Limb (tissue), 2 donors: Measurements from ENCODE around the gene SELENBP1.
"Not testable (repeated sequence)": the region's sequence is repeated elsewhere in the genome, so short reads cannot be mapped to it uniquely, and the experiment has no call there.

Source experiments
- DNase-seq, 2 donors: peaks; one replicate each; pipeline ENCODE4 v3.0.0-alpha.2; 2016; ENCODE audit errors: extremely low spot score in 2 of 2

Gene SELENBP1

DNA sequence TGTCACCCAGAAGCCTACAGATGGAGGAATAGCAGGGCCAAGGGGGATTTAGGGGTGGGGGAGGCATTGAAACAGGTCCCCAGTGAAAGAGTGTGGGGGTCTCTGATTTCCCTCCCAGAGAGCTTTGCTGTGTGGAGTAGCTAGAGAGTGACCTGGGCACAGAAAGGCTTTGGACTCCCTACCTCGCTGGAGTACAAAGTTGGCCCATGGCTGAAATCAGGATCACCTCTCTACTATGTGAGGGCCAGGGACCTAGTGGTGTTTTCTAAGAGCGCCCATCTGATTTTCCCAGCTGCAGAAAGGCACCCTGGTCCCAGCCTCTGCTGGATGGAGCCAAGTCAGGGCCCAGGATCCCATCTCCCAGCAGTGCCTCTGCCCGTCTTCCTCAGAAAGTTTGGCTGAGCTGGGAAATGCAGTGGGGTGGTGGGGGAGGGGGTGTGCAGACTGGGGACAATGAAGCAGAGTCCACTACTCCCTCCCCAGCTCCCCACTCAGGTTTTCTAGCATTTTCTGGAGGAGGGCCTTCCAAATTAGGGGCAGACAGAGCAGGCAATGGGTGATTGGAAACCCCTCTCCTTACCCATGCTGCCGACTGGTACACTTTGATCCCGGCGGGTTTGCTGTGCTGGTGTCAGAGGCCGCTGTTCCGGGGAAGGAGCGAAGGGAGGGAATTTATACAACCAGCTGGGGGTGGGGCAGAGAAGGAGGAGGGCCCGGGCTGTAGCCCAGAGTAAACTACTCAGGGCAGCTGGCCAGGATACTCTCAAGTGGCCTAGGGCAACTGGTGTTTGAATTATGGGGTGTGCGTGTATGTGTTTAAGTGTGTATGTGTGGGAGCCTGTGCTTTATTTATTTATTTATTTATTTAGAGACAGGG, at the start of gene SELENBP1:
Gene SELENBP1 (minus strand): TSS at position 648 of the 877 bp plus-strand sequence. CDS start 64 bp downstream, at position 584.
- DNase-seq, result peak; percentile 70 to 83

DNA sequence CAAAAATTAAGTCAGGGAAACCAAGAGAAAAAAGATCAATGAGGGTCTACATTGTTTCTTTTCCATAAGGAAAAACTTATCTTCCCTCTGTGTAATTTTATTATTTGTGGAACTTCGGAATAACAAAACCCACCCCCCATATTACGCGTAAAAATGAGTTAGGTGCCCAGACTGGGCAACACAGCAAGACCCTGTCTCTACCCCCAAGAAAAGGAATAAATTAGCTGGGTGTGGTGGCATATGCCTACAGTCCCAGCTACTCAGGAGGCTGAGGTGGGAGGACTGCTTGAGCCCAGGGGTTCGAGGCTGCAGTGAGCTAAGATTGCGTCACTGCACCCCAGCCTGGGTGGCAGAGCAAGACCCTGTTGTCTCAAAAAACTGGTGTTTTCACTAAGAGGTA, 47.3 kb upstream of the SELENBP1 start:
- DNase-seq, result no peak

DNA sequence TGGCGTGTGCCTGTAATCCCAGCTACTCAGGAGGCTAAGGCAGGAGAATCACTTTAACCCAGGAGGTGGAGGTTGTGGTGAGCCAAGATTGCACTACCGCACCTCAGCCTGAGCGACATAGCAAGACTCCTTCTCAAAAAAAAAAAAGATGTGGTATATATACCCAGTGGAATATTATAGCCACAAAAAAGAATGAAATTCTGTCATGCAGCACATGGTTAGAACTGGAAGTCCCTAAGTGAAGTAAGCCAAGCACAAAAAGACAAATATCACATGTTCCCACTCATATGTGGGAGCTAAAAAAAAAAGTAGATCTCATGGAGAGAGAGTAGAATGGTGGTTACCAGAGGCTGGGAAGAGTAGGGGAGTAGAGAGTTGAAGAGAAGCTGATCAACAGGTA, 45.6 kb upstream of the SELENBP1 start:
- DNase-seq, result no peak

DNA sequence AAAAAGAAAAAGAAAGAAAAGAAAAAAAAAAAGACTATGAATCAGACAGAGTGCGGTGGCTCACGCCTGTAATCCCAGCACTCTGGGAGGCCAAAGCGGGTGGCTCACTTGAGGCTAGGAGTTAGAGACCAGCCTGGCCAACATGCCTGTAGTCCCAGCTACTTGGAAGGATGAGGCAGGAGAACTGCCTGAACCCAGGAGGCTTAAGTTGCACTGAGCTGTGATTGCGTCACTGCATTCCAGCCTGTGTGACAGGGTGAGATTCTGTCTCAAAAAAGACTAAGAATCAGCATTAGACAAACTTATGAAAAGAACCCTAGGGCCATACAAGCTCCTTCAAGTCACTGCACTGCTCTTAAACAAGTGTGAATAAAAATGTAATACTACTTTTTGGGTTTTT, 43.7 kb upstream of the SELENBP1 start:
- DNase-seq, result no peak

DNA sequence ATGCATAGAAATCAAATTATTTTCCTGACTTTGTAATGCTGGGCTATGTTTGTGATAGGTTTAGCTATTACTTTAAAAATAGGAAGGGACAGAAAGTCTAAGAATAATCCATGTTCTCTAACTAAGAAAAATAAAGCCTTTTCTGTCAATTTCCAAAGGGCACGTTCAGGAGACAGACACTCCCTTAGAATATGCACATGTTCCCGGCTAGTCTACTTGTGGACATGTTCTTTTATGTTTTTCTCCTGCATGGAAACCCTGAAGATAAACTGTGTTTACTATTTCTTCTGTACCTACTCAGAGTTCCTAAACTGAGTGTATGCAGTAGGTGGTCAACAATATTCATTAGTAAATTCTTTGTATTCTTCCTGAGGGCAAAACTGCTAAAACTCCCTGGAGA, 39.4 kb upstream of the SELENBP1 start:
- DNase-seq, result no peak

DNA sequence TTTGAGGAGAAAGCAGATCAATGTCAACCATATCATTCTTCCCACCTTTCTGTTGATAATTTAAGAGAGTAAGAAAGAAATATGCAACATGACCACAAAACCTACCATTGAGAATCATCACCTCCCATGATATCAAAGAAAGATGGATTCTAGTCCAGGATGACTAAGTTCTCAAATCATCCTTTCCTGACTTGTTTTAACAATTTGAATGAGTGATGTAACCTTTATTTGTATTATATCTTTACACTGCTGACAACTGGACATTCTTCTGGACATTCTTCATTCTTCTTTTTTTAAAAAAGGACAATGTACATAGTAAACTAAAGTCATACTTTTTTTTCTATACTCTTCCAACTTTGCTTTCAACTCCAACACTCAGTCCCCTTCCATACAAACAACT, 36.4 kb upstream of the SELENBP1 start:
- no peak for DNase-seq

DNA sequence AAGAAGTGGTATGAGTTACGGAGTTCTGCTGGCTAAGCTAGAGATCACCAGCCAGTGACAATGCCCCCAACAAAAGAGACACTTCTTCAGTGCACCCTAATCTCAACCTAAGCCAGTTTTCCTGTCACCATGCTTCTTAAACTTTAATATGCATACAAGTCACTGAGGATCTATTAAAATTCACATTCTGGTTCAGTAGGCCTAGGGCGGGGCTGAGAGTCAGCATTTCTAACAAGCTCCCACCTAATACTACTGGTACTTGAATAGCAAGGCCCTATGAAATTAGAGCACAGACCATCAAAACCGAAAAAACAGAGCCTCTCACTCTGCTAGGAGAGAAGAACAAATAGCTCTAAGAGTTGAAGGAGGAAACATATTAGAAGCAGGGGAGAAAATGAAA, 34.8 kb upstream of the SELENBP1 start:
- DNase-seq, result no peak

DNA sequence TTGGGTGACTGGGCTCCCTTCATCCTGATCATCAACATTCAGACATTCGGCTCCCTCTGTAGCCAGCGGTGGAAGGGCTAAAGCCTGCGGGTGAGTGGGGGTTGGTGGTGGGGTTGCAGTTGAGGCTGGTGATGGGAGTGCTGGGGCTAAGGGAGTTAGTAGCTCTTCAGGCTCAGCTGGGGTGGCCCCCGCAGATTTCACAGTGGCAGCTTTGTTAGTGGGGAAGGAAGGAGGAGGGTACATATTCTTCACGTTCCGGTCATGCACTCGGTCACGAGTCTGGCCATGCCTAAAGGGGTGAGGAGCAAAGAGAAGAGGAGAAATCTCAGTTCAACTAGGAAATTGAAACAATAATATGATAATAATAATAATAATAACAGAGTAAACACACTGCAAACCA, 33.7 kb upstream of the SELENBP1 start:
- no peak for DNase-seq

DNA sequence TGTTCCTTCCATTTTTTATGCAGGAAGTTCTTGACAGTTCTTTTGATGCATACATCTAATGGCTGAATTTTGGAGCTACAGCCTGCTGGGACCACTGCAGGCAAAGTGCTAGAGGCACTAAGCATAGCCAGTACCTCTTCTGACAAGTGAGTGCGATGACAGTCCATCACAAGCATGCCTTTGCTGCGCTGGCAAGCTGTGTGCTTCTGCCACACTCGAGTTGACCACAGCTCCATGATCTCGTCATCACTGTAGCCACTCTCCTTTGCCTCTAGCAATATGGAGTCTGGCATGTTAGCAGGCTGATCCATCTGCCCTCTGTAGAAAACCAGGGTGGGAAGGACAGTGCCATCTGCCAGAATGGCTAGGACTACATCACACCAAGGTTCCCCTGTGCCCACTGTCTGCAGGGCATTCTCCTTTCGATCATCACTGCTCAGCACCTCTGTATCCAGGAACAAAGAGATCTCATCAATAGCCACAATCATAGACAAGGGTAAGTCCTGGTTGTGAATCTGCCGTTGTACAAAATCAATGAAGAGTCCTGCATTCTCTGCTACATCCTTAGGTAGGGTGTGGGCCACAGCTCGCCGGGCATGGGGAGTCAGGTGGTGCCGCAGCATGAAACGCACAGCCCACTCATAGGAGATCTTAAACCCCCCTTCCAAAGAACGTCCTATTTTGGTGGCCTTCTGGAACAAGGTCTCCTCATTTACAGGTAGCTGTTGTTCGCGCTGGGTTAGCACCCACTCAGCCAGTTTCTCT, 32.9 kb upstream of the SELENBP1 start:
- DNase-seq, result no peak

DNA sequence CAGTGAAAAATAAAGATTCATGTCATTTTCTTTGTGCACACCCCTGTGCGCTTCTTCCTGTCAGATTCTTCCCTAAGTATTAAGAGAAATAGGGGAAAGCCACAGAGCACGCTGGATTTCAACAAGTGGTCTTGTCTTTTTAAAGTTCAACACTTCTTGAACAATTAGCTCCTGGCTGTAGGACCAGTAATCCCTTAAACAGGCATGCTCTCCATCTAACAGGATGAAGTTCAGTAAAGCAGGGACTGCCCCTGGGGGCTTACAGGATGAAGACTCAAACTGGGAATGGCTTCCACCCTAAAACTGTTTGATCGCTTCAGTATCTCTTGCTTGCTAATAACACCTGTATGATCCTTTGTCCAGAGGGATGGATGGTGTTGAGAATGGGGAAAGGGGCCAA, 31.1 kb upstream of the SELENBP1 start:
- DNase-seq, result no peak

DNA sequence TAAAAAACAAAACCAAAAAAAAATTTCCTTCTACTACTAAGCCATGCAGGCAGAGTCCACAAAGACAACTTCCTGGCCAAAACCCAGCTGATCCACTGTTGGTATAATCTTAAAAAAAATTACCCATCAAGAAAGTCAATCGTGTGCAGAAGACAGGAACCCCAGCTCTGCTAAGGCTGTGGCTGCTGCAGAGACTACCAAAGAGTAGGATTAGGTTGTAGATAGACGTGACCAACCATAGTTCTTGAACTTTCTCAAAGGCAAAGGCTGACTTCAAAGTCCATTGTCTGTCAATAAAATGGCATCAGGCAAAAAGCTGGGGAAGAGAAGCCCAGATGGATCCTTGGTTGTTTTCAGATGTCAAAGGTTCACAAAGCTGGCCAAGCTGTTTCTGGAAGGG, 30.3 kb upstream of the SELENBP1 start:
- no peak for DNase-seq

DNA sequence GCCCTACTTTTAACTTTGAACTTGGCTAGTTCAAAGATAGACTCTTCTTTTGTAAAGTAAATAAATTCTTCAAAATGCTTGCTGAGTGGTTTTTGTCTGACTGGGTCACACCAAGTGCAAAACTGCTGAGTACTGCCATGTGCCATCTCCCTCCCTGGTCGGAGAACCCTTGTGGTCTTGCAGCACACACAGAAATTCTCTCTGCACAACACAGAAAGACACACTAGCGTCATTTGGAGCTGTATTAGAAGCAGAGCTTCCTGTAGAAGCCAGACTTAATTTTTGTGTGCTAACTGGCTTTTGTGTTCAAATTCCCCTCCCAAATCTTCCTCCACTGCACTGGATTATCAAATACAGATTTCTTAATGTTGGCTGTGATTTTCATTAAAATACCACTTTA, 29.4 kb upstream of the SELENBP1 start:
- DNase-seq, result no peak

DNA sequence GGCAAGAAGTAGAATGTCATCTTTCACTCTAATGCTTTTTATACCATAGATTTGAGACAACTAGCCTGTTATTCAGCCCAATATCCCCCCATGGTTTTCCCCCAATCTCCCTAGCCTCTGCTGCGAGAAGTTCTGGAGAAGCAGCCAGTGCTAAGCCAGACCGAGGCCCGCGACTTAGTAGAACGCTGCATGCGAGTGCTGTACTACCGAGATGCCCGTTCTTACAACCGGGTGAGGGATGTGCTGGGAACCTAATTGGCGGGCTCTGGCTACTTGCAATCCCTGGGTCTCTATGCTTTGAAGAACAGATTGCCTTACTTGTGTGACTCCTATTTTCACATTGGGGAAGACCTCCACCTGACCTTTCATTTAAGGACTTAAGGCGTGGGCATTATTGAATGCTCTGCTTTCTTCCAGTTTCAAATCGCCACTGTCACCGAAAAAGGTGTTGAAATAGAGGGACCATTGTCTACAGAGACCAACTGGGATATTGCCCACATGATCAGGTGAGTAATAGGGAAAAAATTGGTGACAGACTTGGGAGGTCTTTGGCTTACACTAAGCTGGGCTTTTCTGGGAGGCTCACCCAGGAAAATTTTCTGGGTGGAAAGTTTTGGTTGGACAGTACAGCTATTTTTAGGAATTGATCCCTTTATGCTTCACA, 28.8 kb upstream of the SELENBP1 start:
- no peak for DNase-seq

DNA sequence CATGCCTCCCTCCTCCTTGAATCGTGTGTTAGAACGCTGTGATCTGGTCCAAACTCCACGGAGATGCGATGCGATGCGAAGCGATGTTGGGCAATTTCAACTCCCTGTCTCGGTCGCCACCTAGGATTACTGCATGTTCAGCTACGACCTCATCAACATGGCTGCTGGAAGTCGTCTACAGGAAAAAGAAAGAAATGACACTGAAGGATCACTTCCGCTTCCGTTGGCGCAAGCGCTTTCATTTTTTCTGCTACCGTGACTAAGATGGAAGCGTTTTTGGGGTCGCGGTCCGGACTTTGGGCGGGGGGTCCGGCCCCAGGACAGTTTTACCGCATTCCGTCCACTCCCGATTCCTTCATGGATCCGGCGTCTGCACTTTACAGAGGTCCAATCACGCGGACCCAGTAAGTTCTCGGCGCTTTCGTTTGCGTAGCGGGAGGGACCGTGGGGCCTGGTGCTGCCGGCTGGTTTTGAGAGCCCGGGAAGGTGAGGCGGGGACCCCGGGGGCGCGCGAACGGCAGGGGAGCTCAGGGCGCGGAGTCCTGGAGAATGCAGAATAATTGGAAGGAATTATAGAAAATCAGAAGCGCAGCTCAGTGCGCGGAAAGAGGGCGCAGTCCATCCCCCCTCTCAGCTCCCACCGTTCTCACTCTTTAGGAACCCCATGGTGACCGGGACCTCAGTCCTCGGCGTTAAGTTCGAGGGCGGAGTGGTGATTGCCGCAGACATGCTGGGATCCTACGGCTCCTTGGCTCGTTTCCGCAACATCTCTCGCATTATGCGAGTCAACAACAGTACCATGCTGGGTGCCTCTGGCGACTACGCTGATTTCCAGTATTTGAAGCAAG, 27.0 kb upstream of the SELENBP1 start, which contains the start of gene PSMB4:
Gene PSMB4 (plus strand): TSS at position 250 of the 848 bp plus-strand sequence. CDS start 15 bp downstream, at position 265.
- peak; percentile 87 to 96 for DNase-seq

DNA sequence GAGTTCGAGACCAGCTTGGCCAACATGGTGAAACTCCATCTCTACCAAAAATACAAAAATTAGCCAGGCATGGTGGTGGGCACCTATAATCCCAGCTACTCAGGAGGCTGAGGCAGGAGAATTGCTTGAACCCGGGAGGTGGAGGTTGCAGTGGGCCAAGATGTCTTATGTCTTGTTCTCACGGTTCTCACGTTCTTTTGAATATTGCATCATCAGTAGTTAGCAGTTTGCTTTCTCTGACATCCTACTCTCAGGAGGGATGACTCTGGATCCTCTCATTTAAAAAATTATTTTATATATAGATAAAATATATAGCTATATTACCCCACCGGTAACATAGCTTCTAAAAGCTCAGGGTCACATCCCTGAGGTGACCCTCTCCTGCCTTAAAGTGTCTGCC, 23.8 kb upstream of the SELENBP1 start:
- not testable (repeated sequence) for DNase-seq

DNA sequence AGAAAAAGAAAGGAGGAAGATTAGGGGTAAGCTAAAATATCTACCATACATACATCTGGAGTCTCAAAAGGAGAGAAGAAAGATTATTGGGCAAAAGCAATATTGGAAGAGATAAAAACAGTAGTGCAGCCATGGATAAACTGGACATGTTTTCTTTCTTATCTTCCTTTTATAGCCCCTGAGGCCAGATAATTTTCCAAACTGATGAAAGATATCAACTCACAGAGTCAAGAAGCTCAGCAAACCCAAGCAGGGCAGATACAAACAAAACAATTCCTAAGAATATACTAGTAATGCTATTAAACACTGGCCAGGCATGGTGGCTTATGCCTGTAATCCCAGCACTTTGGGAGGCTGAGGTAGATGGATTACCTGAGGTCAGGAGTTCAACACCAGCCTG, 21.1 kb upstream of the SELENBP1 start:
- no peak for DNase-seq

DNA sequence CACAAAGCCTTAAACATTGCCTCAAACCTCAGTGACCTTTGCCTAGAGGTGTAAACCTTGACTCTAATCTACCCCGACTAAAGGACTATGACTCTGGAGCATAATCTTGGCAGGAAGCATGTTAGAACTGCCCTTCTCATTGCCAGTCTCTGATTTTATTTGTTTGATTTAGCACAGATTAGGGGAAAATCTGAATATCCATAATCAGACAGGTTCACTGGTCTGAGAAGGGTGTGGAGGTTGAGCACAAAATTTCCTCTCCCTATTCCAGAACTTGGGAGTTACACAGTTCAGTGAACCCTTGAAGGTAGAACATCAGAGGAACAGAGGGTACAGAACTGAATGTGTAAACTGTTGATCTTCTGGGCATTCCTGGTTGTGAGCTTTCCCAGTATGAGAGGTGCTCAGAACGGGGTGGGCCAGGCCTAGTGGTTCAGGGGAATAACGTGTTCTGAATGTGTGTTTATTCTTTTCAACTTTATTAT, 18.6 kb upstream of the SELENBP1 start:
- DNase-seq, result no peak

DNA sequence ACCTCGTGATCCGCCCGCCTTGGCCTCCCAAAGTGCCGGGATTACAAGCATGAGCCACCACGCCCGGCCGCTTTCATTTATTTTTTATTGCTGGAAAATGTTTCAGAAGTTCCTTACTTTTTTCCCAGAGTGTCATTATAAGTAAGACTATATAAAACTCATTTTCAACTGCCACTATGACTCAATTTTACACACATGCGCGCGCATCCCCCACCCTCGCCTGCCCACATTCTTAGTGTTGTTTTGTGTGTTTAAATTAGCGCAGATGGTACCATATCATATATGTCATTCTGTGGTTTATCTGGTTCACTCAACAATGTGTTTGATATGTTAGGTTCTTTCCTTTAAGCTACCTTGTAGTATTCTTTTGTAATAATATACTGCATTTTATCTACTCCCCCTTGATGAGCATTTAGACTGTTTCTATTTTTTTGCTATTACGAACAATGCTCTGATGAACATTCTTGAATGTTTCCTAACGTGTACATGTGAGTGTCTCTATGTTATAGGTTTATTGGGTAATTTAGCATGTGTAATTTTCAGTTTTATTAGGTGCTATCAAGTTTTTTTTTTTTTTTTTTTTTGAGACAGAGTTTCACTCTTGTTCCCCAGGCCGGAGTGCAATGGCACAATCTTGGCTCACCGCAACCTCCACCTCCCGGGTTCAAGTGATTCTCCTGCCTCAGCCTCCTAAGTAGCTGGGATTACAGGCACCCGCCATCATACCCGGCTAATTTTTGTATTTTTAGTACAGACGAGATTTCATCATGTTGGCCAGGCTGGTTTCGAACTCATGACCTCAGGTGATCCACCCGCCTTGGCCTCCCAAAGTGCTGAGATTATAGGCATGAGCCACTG, 17.9 kb upstream of the SELENBP1 start:
- not testable (repeated sequence) for DNase-seq

DNA sequence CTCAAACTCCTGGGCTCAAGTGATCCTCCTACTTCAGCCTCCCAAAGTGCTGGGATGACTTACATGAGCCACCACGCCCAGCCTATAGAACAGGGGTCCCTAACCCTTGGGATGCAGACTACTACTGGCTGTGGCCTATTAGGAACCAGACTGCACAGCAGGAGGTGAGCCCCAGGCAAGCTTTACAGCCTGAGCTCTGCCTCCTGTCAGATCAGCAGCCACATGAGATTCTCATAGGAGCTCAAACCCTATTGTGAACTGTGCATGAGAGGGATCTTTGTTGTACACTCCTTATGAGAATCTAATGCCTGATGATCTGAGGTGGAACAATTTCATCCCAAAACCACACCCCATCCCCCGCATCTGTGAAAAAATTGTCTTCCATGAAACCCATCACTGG, 13.5 kb upstream of the SELENBP1 start:
- DNase-seq, result no peak

DNA sequence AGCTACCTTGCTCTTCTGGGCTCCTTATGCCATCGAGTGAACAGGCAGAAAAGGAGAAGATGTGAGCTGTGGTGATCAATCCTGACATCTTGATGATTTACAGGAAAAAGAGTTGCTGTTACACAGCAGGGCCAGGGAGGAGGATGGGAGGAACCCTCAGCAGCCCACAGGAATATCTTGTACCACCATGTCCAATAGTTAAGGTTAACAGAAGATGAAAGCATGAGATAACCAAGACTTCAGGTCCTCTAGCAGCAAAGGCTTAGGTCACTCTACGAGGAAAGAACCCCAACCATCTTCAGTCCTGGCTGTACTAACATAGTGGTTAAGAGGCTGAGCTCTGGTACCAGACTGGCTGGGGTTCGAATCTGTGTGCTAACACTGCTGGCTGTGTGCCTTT, 12.1 kb upstream of the SELENBP1 start:
- DNase-seq, result no peak
